A549 (cell line): ENCODE measurements around the gene PLD6.

Experiments used
- CHD2 ChIP-seq: fragments of 150-350 bp; IDR thresholded peaks from 2 replicates; pipeline ENCODE4 v1.6.1; 2014; ENCODE audit warnings: low read length; ENCODE audit not compliant: partially characterized antibody
- CHD4 ChIP-seq: fragments of 200-600 bp; sonication (generic); IDR thresholded peaks from 2 replicates; pipeline ENCODE4 v1.6.1; 2016; ENCODE audit warnings: antibody characterized with exemption, mild to moderate bottlenecking, borderline replicate concordance
- E2F6 ChIP-seq: IDR thresholded peaks from 2 replicates; pipeline ENCODE4 v1.6.1; 2012; ENCODE audit warnings: low read depth, borderline replicate concordance
- EP300 ChIP-seq, 2 experiments: fragments of >200 bp; sonication (Bioruptor Twin); formaldehyde crosslinking; IDR thresholded peaks; 2 replicates in 1 of 2; 3 replicates in 1 of 2; pipeline ENCODE4 v1.6.1; 2016 to 2017
- ESRRA ChIP-seq: fragments of 150-350 bp; IDR thresholded peaks from 2 replicates; pipeline ENCODE4 v1.6.1; 2014; ENCODE audit warnings: mild to moderate bottlenecking, low read length, borderline replicate concordance
- FOSL2 ChIP-seq, 2 experiments: fragments of 450-650 bp in 1 of 2; fragments of >200 bp in 1 of 2; sonication (Bioruptor Twin) in 1 of 2; formaldehyde crosslinking; IDR thresholded peaks; 2 replicates each; pipeline versions ENCODE4 v1.5.0 to v1.6.1; 2016 to 2020; ENCODE audit warnings: mild to moderate bottlenecking in 1 of 2, moderate library complexity in 1 of 2
- MAZ ChIP-seq: fragments of 150-350 bp; IDR thresholded peaks from 2 replicates; pipeline ENCODE4 v1.6.1; 2014; ENCODE audit warnings: antibody characterized with exemption, low read depth, low read length, borderline replicate concordance
- PBX3 ChIP-seq: IDR thresholded peaks from 2 replicates; pipeline ENCODE4 v1.6.1; 2012
- PHF8 ChIP-seq: fragments of 200-600 bp; sonication (generic); IDR thresholded peaks from 2 replicates; pipeline ENCODE4 v1.6.1; 2016; ENCODE audit warnings: low read depth, mild to moderate bottlenecking, antibody characterized with exemption, moderate library complexity, borderline replicate concordance
- POLR2A ChIP-seq: IDR thresholded peaks from 2 replicates; pipeline ENCODE4 v1.6.1; 2012; ENCODE audit warnings: mild to moderate bottlenecking, low read length
- RAD21 ChIP-seq, 2 experiments: fragments of >200 bp in 1 of 2; sonication (Bioruptor Twin) in 1 of 2; formaldehyde crosslinking in 1 of 2; IDR thresholded peaks in 1 of 2; conservative IDR thresholded peaks in 1 of 2; 2 replicates in 1 of 2; 3 replicates in 1 of 2; pipeline ENCODE4 v1.6.1; 2012 to 2018; ENCODE audit warnings: inconsistent platforms in 1 of 2
- RCOR1 ChIP-seq: fragments of 150-350 bp; IDR thresholded peaks from 2 replicates; pipeline ENCODE4 v1.6.1; 2014; ENCODE audit warnings: antibody characterized with exemption, low read length, low read depth
- TF ChIP-seq, protein P1 (sequence below): fragments of >200 bp; sonication (Bioruptor Twin); formaldehyde crosslinking; IDR thresholded peaks from 3 replicates; pipeline ENCODE4 v1.5.1; 2016

- TF ChIP-seq EP300 (IDR thresholded peaks at IDR 0.05) (no peak), MAZ (no peak), E2F6 (no peak), PHF8 (no peak), RAD21 (conservative IDR thresholded peaks at IDR 0.05 in 1 of 2, IDR thresholded peaks at IDR 0.05 in 1 of 2) (no peak), RCOR1 (no peak), ESRRA (no peak), PBX3 (no peak), FOSL2 (IDR thresholded peaks at IDR 0.05) (no peak), FOSL2 (CRISPR knock-in tag; IDR thresholded peaks at IDR 0.05) (no peak), POLR2A (no peak), CHD2 (no peak), CHD4 (no peak)
- TF ChIP-seq, protein P1, sequence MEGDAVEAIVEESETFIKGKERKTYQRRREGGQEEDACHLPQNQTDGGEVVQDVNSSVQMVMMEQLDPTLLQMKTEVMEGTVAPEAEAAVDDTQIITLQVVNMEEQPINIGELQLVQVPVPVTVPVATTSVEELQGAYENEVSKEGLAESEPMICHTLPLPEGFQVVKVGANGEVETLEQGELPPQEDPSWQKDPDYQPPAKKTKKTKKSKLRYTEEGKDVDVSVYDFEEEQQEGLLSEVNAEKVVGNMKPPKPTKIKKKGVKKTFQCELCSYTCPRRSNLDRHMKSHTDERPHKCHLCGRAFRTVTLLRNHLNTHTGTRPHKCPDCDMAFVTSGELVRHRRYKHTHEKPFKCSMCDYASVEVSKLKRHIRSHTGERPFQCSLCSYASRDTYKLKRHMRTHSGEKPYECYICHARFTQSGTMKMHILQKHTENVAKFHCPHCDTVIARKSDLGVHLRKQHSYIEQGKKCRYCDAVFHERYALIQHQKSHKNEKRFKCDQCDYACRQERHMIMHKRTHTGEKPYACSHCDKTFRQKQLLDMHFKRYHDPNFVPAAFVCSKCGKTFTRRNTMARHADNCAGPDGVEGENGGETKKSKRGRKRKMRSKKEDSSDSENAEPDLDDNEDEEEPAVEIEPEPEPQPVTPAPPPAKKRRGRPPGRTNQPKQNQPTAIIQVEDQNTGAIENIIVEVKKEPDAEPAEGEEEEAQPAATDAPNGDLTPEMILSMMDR: no peak
Measured at GRCh38 chr17:17200311-17200710, 5.8 kb downstream of the PLD6 start.
